PC-9 (cell line): ENCODE measurements around the gene RBMS3. TPM values are rescaled to one million over a fixed set of nuclear protein-coding genes. Genes with fewer than 3 reads are reported as not detected.

ENCODE experiments used
- BruUV-seq: library from RNA; stranded (reverse); fragments of 400-500 nt; replicated peaks from 2 replicates; lab custom pipeline; 2021; lab: Mats Ljungman, UMichigan
- CTCF ChIA-PET: fragments of 300-600 bp; sonication (Branson Sonifier 250); formaldehyde crosslinking; loops from one replicate; lab custom pipeline; 2022; ENCODE audit warnings: antibody characterized with exemption; lab: Charles Lee
- POLR2A ChIA-PET: fragments of 300-600 bp; sonication (Branson Sonifier 250); formaldehyde crosslinking; loops from one replicate; lab custom pipeline; 2022; ENCODE audit warnings: antibody characterized with exemption; ENCODE audit not compliant: unreplicated experiment; lab: Charles Lee
- DNase-seq, 2 experiments: peaks; one replicate each; pipeline versions ENCODE4 v3.0.0 to v3.0.0-alpha.2; 2015 to 2022; ENCODE audit warnings: mixed read lengths in 1 of 2
- H2AFZ ChIP-seq: fragments of 200-600 bp; sonication (generic); 2 replicates; pipeline ENCODE4 v1.8.1; 2017; ENCODE audit warnings: antibody characterized with exemption
- H3F3A ChIP-seq: fragments of 200-600 bp; sonication (generic); 2 replicates; pipeline ENCODE4 v1.8.1; 2017; ENCODE audit warnings: antibody characterized with exemption, mild to moderate bottlenecking, low read depth; ENCODE audit not compliant: insufficient read depth
- H3K27ac ChIP-seq: fragments of 200-600 bp; sonication (generic); 2 replicates; pipeline ENCODE4 v1.6.1; 2016; ENCODE audit warnings: mixed run types
- H3K27me3 ChIP-seq: fragments of 200-600 bp; sonication (generic); 2 replicates; pipeline ENCODE4 v1.6.1; 2016; ENCODE audit warnings: low read depth, mixed run types; ENCODE audit not compliant: insufficient read depth
- H3K36me3 ChIP-seq: fragments of 200-600 bp; sonication (generic); 2 replicates; pipeline ENCODE4 v1.6.1; 2016; ENCODE audit warnings: low read depth, mixed run types
- H3K4me1 ChIP-seq: fragments of 200-600 bp; sonication (generic); replicated peaks from 2 replicates; pipeline ENCODE4 v1.6.1; 2016; ENCODE audit warnings: mixed run types; ENCODE audit not compliant: insufficient read depth
- H3K4me2 ChIP-seq: fragments of 200-600 bp; sonication (generic); 2 replicates; pipeline ENCODE4 v1.6.1; 2017; ENCODE audit warnings: mixed run types
- H3K4me3 ChIP-seq: fragments of 200-600 bp; sonication (generic); 2 replicates; pipeline ENCODE4 v1.6.1; 2016; ENCODE audit warnings: mixed run types
- H3K79me2 ChIP-seq: fragments of 200-600 bp; sonication (generic); 2 replicates; pipeline ENCODE4 v1.6.1; 2017; ENCODE audit warnings: low read depth, mixed run types
- H3K9me2 ChIP-seq: fragments of 200-600 bp; sonication (generic); 2 replicates; pipeline ENCODE4 v1.8.1; 2017; ENCODE audit warnings: mild to moderate bottlenecking; ENCODE audit not compliant: insufficient read depth
- H3K9me3 ChIP-seq: fragments of 200-600 bp; sonication (generic); 2 replicates; pipeline ENCODE4 v1.8.1; 2016; ENCODE audit warnings: low read depth; ENCODE audit not compliant: insufficient read depth
- H4K20me1 ChIP-seq: fragments of 200-600 bp; sonication (generic); 2 replicates; pipeline ENCODE4 v1.8.1; 2017; ENCODE audit not compliant: insufficient read depth
- EZH2 ChIP-seq: fragments of 200-600 bp; sonication (generic); IDR thresholded peaks from 2 replicates; pipeline ENCODE4 v1.8.0; 2017; ENCODE audit warnings: antibody characterized with exemption, low read depth
- intact Hi-C: fragments of 100-400 bp; cut with micrococcal nuclease; formaldehyde crosslinking; loops from one replicate; pipeline ENCODE4 v1.10.0; 2022; ENCODE audit not compliant: unreplicated experiment
- total RNA-seq: library from RNA; stranded (reverse); gene quantifications from 2 replicates; pipeline ENCODE4 v1.2.3, GENCODE V29; 2021
- TF ChIP-seq, protein P1 (sequence below): fragments of 200-600 bp; sonication (generic); conservative IDR thresholded peaks from 2 replicates; pipeline ENCODE4 v1.6.1; 2017; ENCODE audit warnings: mixed run types, antibody characterized with exemption, mild to moderate bottlenecking, moderate library complexity

The RBMS3 gene
- total RNA-seq, 1 experiment from 2014 or later, result 3.5 TPM

DNA sequence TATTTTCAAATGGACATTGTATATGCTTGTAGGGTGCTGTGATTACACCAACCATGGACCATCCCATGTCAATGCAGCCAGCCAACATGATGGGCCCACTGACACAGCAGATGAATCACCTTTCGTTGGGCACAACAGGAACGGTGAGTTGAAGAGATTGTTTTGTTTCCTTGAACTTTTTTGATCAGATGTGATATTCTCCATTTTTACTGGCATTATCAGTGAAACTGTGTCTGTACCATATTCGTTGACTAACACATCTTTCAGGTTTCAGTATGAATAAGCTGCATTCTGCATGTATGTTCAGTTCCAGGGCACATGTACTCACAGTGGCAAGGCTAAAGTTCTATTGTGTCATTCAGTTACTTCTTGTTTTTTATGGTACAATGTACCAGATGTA is 655.2 kb downstream of the RBMS3 start:
- POLR2A ChIA-PET, result no interaction called here
- no peaks in the 10 kb centered on the region for H3K27me3 ChIP-seq
- H4K20me1 ChIP-seq, result no peaks in the 10 kb centered on the region
- intact Hi-C loops, result no loop called here
- CTCF ChIA-PET, result no interaction called here
- BruUV-seq, result no TSS peak
- no peaks in the 10 kb centered on the region for H3K9me2 ChIP-seq
- no peaks in the 10 kb centered on the region for H3K9me3 ChIP-seq
- H3K79me2 ChIP-seq, result no peaks in the 10 kb centered on the region
- H3K4me3 ChIP-seq, result no peak overlapping the region
- no peak overlapping the region for H2AFZ ChIP-seq
- H3K27ac ChIP-seq, result no peak overlapping the region
- H3K4me1 ChIP-seq, result no peaks in the 10 kb centered on the region
- no peaks in the 10 kb centered on the region for H3F3A ChIP-seq
- no peaks in the 10 kb centered on the region for H3K36me3 ChIP-seq
- no peak for TF ChIP-seq EZH2
- TF ChIP-seq, protein P1, sequence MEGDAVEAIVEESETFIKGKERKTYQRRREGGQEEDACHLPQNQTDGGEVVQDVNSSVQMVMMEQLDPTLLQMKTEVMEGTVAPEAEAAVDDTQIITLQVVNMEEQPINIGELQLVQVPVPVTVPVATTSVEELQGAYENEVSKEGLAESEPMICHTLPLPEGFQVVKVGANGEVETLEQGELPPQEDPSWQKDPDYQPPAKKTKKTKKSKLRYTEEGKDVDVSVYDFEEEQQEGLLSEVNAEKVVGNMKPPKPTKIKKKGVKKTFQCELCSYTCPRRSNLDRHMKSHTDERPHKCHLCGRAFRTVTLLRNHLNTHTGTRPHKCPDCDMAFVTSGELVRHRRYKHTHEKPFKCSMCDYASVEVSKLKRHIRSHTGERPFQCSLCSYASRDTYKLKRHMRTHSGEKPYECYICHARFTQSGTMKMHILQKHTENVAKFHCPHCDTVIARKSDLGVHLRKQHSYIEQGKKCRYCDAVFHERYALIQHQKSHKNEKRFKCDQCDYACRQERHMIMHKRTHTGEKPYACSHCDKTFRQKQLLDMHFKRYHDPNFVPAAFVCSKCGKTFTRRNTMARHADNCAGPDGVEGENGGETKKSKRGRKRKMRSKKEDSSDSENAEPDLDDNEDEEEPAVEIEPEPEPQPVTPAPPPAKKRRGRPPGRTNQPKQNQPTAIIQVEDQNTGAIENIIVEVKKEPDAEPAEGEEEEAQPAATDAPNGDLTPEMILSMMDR, result no peak
- no peak for DNase-seq
- no peak overlapping the region for H3K4me2 ChIP-seq

DNA sequence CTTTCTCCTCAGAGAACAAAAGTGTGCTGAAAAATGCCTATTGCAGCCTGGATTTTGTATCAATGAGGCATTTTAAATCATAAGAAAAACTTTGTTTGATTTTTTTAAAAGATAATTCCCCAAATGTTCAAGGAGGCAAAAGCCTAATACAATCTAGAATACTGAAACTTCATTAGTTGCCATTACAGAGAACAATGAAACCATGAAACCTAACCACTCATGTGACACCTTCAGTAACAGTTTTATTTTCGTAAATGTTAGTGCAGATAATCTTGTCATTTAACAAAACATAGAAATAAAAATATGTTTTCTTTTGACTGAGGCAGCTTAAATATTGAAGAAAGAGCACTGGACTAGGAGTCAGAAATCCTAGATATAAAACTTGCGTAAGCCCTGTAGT is 655.9 kb downstream of the RBMS3 start:
- Histone ChIP-seq H4K20me1 (no peaks in the 10 kb centered on the region), H3K36me3 (no peaks in the 10 kb centered on the region), H2AFZ (no peak overlapping the region), H3F3A (no peaks in the 10 kb centered on the region), H3K79me2 (no peaks in the 10 kb centered on the region), H3K27me3 (no peaks in the 10 kb centered on the region), H3K27ac (no peak overlapping the region), H3K4me1 (no peaks in the 10 kb centered on the region), H3K4me3 (no peak overlapping the region), H3K4me2 (no peak overlapping the region), H3K9me3 (no peaks in the 10 kb centered on the region), H3K9me2 (no peaks in the 10 kb centered on the region)
- intact Hi-C loops, result no loop called here
- TF ChIP-seq EZH2, result no peak
- TF ChIP-seq, protein P1, result no peak
- ChIA-PET CTCF (no interaction called here), POLR2A (no interaction called here)
- no TSS peak for BruUV-seq
- DNase-seq, result no peak

DNA sequence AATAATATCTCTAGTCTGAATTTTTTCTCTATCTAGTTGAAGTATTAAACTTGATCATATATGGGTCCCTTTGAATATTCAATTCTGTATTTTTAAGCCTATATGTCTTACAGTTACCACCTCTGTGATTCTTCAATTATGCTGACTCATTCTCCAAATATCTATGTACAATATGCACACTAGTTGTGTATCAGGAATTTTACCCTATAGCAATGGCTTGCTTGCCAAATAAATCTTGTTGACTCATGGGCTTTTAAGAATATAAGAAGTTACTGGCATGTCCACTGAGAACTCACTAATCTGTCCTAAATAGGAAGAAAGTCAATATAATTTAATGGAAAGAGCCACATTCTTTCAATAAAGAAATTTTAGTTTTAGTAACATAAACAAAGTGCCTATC is 656.3 kb downstream of the RBMS3 start:
- POLR2A ChIA-PET, result no interaction called here
- Histone ChIP-seq H3K4me1 (no peaks in the 10 kb centered on the region), H3F3A (no peaks in the 10 kb centered on the region), H3K36me3 (no peaks in the 10 kb centered on the region), H3K4me3 (no peak overlapping the region), H2AFZ (no peak overlapping the region), H3K27ac (no peak overlapping the region), H3K27me3 (no peaks in the 10 kb centered on the region), H3K9me2 (no peaks in the 10 kb centered on the region), H3K4me2 (no peak overlapping the region), H4K20me1 (no peaks in the 10 kb centered on the region), H3K9me3 (no peaks in the 10 kb centered on the region), H3K79me2 (no peaks in the 10 kb centered on the region)
- no TSS peak for BruUV-seq
- intact Hi-C loops, result no loop called here
- CTCF ChIA-PET, result no interaction called here
- no peak for TF ChIP-seq EZH2
- TF ChIP-seq, protein P1, result no peak
- peak in 1 of 2 experiments; percentile 37 for DNase-seq
